ENCODE measurements around the gene EXOC3L1.

GRCh38 chr16:67223992-67224391 is 34.1 kb upstream of the EXOC3L1 start:
- TF ChIP-seq ZNF580 (tag by site-specific recombination; IDR thresholded peaks at IDR 0.05) (no peak), BCL6B (tag by site-specific recombination; IDR thresholded peaks at IDR 0.05) (no peak), ZNF274 (IDR thresholded peaks at IDR 0.05; ENCODE audit: low read length) (no peak), ZNF274 (tag by site-specific recombination; IDR thresholded peaks at IDR 0.05; ENCODE audit: borderline replicate concordance) (no peak), ZNF48 (tag by site-specific recombination; IDR thresholded peaks at IDR 0.05) (no peak), KLF8 (tag by site-specific recombination; IDR thresholded peaks at IDR 0.05) (no peak), CTCF (tag by site-specific recombination; IDR thresholded peaks at IDR 0.05) (no peak), REST (tag by site-specific recombination; IDR thresholded peaks at IDR 0.05) (no peak)

All from HEK293 (cell line).